Astrocyte (in vitro differentiated cells and primary cell): ENCODE measurements around the gene PTPRN2.
"Not testable (repeated sequence)": the region's sequence is repeated elsewhere in the genome, so short reads cannot be mapped to it uniquely, and the experiment has no call there.

Experiments used
- EZH2 ChIP-seq: IDR thresholded peaks from 2 replicates; pipeline ENCODE4 v1.6.1; 2012; ENCODE audit warnings: mild to moderate bottlenecking, low read length, inconsistent platforms; ENCODE audit not compliant: insufficient read depth
- TF ChIP-seq, protein P1 (sequence below): IDR thresholded peaks from 2 replicates; pipeline ENCODE4 v1.5.1; 2011; ENCODE audit warnings: low read depth, mild to moderate bottlenecking, inconsistent platforms, low read length, moderate library complexity; ENCODE audit not compliant: insufficient read depth

DNA sequence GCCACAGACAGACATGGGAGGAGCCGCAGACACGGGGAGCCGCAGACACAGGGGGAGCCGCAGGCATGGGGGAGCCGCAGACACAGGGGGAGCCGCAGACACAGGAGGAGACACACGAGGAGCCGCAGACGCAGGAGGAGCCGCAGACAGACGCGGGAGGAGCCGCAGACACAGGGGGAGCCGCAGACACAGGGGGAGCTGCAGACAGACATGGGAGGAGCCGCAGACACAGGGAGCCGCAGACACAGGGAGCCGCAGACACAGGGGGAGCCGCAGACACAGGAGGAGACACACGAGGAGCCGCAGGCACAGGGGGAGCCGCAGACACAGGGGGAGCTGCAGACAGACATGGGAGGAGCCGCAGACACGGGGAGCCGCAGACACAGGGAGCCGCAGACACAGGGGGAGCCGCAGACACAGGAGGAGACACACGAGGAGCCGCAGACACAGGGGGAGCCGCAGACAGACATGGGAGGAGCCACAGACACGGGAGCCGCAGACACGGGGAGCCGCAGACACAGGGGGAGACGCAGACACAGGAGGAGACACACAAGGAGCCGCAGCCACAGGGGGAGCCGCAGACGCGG is 313.8 kb downstream of the PTPRN2 start:
- TF ChIP-seq, protein P1, sequence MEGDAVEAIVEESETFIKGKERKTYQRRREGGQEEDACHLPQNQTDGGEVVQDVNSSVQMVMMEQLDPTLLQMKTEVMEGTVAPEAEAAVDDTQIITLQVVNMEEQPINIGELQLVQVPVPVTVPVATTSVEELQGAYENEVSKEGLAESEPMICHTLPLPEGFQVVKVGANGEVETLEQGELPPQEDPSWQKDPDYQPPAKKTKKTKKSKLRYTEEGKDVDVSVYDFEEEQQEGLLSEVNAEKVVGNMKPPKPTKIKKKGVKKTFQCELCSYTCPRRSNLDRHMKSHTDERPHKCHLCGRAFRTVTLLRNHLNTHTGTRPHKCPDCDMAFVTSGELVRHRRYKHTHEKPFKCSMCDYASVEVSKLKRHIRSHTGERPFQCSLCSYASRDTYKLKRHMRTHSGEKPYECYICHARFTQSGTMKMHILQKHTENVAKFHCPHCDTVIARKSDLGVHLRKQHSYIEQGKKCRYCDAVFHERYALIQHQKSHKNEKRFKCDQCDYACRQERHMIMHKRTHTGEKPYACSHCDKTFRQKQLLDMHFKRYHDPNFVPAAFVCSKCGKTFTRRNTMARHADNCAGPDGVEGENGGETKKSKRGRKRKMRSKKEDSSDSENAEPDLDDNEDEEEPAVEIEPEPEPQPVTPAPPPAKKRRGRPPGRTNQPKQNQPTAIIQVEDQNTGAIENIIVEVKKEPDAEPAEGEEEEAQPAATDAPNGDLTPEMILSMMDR: not testable (repeated sequence)
- not testable (repeated sequence) for TF ChIP-seq EZH2
